HCT116 (cell line): ENCODE measurements around the gene FXYD6.

Source experiments
- ELF1 ChIP-seq: IDR thresholded peaks from 2 replicates; pipeline ENCODE4 v1.6.1; 2012; ENCODE audit warnings: low read depth, borderline replicate concordance
- EZH2 ChIP-seq: fragments of 200-600 bp; sonication (generic); IDR thresholded peaks from 2 replicates; pipeline ENCODE4 v1.6.1; 2017; ENCODE audit warnings: antibody characterized with exemption, mixed run types
- POLR2AphosphoS5 ChIP-seq: IDR thresholded peaks from 2 replicates; pipeline ENCODE4 v1.6.1; 2011; ENCODE audit warnings: mild to moderate bottlenecking, low read depth, low read length, moderate library complexity
- SIN3A ChIP-seq: IDR thresholded peaks from 2 replicates; pipeline ENCODE4 v1.6.1; 2012; ENCODE audit warnings: low read depth
- SRF ChIP-seq: IDR thresholded peaks from 2 replicates; pipeline ENCODE4 v1.6.1; 2012; ENCODE audit warnings: low read depth
- TF ChIP-seq, protein P1 (sequence below), 3 experiments: fragments of 200-600 bp in 1 of 3; sonication (generic) in 1 of 3; IDR thresholded peaks in 2 of 3; conservative IDR thresholded peaks in 1 of 3; 2 replicates each; pipeline ENCODE4 v1.5.1; 2012 to 2017; ENCODE audit warnings: low read depth in 2 of 3, low read length in 2 of 3, antibody characterized with exemption in 1 of 3, borderline replicate concordance in 1 of 3, control low read depth in 1 of 3, mild to moderate bottlenecking in 1 of 3, mixed read lengths in 1 of 3, mixed run types in 1 of 3, moderate library complexity in 1 of 3; ENCODE audit not compliant: insufficient read depth in 1 of 3
- TF ChIP-seq, protein P2 (sequence below): IDR thresholded peaks from 2 replicates; pipeline ENCODE4 v1.6.1; 2012; ENCODE audit warnings: low read depth

DNA sequence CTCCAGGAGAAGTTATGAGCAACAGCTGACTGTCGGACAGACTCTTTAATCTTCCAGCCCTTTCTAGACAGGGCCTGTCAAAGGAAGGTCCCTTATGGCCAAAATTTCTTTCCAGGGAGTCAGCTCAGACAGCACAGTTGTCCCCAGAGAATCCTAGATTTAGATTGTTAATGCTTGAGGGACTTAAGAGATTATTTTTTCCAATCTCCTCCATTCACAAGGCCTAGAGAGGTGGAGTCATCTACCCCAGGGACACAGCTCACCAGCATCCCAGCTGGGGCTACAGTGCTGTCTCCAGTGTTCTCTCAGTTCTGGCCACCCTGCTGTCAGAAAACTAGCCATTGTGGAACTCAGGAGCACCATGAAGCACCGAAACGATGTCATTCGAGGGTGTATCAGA is 87.2 kb downstream of the FXYD6 start:
- TF ChIP-seq, protein P1, sequence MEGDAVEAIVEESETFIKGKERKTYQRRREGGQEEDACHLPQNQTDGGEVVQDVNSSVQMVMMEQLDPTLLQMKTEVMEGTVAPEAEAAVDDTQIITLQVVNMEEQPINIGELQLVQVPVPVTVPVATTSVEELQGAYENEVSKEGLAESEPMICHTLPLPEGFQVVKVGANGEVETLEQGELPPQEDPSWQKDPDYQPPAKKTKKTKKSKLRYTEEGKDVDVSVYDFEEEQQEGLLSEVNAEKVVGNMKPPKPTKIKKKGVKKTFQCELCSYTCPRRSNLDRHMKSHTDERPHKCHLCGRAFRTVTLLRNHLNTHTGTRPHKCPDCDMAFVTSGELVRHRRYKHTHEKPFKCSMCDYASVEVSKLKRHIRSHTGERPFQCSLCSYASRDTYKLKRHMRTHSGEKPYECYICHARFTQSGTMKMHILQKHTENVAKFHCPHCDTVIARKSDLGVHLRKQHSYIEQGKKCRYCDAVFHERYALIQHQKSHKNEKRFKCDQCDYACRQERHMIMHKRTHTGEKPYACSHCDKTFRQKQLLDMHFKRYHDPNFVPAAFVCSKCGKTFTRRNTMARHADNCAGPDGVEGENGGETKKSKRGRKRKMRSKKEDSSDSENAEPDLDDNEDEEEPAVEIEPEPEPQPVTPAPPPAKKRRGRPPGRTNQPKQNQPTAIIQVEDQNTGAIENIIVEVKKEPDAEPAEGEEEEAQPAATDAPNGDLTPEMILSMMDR (IDR thresholded peaks at IDR 0.05 in 2 of 3, conservative IDR thresholded peaks at IDR 0.05 in 1 of 3; ENCODE audit: borderline replicate concordance in 1 of 3, insufficient read depth in 1 of 3, low read depth in 2 of 3, low read length in 2 of 3): no peak
- TF ChIP-seq EZH2: no peak
- TF ChIP-seq POLR2AphosphoS5: no peak
- TF ChIP-seq, protein P2, sequence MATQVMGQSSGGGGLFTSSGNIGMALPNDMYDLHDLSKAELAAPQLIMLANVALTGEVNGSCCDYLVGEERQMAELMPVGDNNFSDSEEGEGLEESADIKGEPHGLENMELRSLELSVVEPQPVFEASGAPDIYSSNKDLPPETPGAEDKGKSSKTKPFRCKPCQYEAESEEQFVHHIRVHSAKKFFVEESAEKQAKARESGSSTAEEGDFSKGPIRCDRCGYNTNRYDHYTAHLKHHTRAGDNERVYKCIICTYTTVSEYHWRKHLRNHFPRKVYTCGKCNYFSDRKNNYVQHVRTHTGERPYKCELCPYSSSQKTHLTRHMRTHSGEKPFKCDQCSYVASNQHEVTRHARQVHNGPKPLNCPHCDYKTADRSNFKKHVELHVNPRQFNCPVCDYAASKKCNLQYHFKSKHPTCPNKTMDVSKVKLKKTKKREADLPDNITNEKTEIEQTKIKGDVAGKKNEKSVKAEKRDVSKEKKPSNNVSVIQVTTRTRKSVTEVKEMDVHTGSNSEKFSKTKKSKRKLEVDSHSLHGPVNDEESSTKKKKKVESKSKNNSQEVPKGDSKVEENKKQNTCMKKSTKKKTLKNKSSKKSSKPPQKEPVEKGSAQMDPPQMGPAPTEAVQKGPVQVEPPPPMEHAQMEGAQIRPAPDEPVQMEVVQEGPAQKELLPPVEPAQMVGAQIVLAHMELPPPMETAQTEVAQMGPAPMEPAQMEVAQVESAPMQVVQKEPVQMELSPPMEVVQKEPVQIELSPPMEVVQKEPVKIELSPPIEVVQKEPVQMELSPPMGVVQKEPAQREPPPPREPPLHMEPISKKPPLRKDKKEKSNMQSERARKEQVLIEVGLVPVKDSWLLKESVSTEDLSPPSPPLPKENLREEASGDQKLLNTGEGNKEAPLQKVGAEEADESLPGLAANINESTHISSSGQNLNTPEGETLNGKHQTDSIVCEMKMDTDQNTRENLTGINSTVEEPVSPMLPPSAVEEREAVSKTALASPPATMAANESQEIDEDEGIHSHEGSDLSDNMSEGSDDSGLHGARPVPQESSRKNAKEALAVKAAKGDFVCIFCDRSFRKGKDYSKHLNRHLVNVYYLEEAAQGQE: no peak
- TF ChIP-seq SRF: no peak
- no peak for TF ChIP-seq ELF1
- no peak for TF ChIP-seq SIN3A
